GM18498 (cell line): ENCODE results near the gene MFAP3L.

ENCODE experiments used
- ATAC-seq: cut with Tn5 transposase; IDR thresholded peaks from one replicate; pipeline ENCODE4 v1.9.1; 2021; ENCODE audit warnings: mild to moderate bottlenecking, moderate library complexity; ENCODE audit not compliant: unreplicated experiment

The MFAP3L gene

GRCh38 chr4:169988252-169988651 lies 37.9 kb downstream of the MFAP3L start:
- no peak for ATAC-seq

GRCh38 chr4:169987327-169988228 lies 38.6 kb downstream of the MFAP3L start:
- no peak for ATAC-seq

GRCh38 chr4:169986369-169986768 lies 39.8 kb downstream of the MFAP3L start:
- no peak for ATAC-seq

GRCh38 chr4:169985881-169986280 lies 40.3 kb downstream of the MFAP3L start:
- no peak for ATAC-seq

- no peak for ATAC-seq
Observed at GRCh38 chr4:169984745-169985144, 41.5 kb downstream of the MFAP3L start.

- ATAC-seq: no peak
Observed at GRCh38 chr4:169984173-169984572, 42.0 kb downstream of the MFAP3L start.

- no peak for ATAC-seq
Observed at GRCh38 chr4:169976951-169977350, 49.2 kb downstream of the MFAP3L start.

- ATAC-seq: no peak
Observed at GRCh38 chr4:169975838-169976796, 50.1 kb downstream of the MFAP3L start.

- ATAC-seq: no peak
Observed at GRCh38 chr4:169975131-169975837, 50.9 kb downstream of the MFAP3L start.

GRCh38 chr4:169971456-169972015 lies 54.7 kb downstream of the MFAP3L start:
- ATAC-seq: no peak

GRCh38 chr4:169968999-169969398 lies 57.2 kb downstream of the MFAP3L start:
- ATAC-seq: no peak

GRCh38 chr4:169963998-169964397 lies 62.2 kb downstream of the MFAP3L start:
- ATAC-seq: no peak

- no peak for ATAC-seq
Observed at GRCh38 chr4:169959254-169959653, 66.9 kb downstream of the MFAP3L start.

- no peak for ATAC-seq
Observed at GRCh38 chr4:169958629-169959028, 67.6 kb downstream of the MFAP3L start.

- no peak for ATAC-seq
Observed at GRCh38 chr4:169957785-169958184, 68.4 kb downstream of the MFAP3L start.

GRCh38 chr4:169956091-169956843 lies 69.9 kb downstream of the MFAP3L start:
- ATAC-seq: no peak

GRCh38 chr4:169955521-169955920 lies 70.7 kb downstream of the MFAP3L start:
- ATAC-seq: no peak

GRCh38 chr4:169952236-169953002 lies 73.8 kb downstream of the MFAP3L start:
- peak; percentile 65 for ATAC-seq

- no peak for ATAC-seq
Observed at GRCh38 chr4:169948271-169948670, 77.9 kb downstream of the MFAP3L start.
